ENCODE data around the gene PSMD1.

DNA sequence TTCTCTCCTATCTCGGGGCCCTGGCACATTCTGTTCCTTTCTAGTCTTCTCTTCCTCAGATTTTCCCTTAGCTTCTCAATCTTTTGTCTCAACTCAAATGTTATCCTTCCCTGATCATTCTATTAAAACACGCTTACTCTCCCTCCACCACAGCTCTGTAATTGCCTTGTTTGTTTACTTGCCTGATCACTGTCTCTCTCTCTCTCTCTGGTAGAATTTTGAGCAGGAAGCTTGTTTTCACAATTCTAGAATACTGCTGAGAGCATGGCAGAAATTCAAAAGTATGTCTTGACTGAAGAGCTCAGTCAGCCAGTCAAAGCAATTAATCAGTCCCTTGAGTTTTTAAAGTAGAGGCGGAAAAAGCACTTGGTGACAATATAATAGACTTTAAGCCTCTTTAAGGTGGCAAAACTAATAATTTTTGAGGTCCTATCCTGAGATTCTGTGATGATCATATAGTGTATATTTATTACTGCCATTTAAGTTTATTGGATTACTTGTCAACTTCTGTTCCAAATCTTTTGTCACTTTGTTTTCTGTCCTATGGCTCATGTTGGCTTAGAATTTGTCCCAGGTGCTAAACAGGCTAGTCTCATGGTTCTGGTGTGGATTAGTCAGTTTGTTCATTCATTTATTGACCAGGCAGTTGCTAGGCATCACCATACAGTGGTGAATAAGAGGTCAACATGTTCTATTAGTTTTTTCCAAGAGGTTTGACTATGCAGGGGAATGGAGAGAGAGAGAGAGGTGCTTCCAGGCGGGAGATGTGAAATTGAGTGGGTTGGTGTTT, 2.3 kb downstream of the PSMD1 start:
- no peak for TF ChIP-seq EP300 (IDR thresholded peaks at IDR 0.05)
- TF ChIP-seq, protein P1, sequence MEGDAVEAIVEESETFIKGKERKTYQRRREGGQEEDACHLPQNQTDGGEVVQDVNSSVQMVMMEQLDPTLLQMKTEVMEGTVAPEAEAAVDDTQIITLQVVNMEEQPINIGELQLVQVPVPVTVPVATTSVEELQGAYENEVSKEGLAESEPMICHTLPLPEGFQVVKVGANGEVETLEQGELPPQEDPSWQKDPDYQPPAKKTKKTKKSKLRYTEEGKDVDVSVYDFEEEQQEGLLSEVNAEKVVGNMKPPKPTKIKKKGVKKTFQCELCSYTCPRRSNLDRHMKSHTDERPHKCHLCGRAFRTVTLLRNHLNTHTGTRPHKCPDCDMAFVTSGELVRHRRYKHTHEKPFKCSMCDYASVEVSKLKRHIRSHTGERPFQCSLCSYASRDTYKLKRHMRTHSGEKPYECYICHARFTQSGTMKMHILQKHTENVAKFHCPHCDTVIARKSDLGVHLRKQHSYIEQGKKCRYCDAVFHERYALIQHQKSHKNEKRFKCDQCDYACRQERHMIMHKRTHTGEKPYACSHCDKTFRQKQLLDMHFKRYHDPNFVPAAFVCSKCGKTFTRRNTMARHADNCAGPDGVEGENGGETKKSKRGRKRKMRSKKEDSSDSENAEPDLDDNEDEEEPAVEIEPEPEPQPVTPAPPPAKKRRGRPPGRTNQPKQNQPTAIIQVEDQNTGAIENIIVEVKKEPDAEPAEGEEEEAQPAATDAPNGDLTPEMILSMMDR (IDR thresholded peaks at IDR 0.05): no peak
